ENCODE measurements around the gene SHLD1.
"Not testable (repeated sequence)": the region's sequence is repeated elsewhere in the genome, so short reads cannot be mapped to it uniquely, and the experiment has no call there.

Gene SHLD1, protein sequence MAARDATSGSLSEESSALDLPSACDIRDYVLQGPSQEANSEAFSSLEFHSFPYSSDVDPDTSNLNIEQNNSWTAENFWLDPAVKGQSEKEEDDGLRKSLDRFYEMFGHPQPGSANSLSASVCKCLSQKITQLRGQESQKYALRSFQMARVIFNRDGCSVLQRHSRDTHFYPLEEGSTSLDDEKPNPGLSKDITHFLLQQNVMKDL

DNA sequence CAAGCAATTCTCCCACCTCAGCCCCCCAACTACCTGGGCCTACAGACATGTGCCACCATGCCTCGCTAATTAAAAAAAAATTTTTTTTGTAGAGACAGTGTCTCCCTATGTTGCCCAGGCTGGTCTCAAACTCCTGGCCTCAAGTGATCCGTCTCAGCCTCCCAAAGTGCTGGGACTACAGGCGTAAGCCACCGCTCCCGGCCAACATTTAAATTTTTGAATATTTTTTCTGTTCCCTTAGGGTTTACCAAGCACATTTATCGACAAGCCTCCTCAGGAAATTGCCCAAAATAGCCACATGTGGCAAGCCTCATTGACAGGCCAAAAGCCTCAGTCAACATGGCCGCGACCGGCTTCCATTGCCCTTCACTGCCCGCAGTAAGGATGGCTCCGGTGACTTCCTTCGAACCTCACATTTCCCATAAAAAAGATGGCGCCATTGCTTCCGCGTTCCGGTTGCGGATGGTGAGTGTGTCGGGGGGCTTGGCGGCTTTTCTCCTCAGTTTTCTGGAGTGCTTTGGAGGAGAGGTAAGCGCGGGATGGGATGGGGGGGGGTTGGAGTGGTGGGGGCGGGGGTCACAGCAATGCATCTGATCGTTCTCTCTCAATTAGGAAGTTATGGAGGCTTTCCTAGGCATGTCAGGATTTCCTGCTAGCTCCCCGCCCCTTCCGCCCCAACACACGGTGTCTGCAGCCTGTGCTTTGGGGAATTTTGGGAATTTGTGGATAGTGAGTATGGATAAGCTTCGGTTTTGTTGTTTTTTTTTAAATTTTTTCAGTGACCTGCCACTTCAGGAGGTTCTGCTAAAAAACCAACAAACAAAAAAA is at the start of gene SHLD1:
Gene SHLD1 (plus strand): TSS at position 450 of the 828 bp plus-strand sequence. CDS start 22,465 bp downstream, outside the sequence.
- peak; percentile 87 for DNase-seq

DNA sequence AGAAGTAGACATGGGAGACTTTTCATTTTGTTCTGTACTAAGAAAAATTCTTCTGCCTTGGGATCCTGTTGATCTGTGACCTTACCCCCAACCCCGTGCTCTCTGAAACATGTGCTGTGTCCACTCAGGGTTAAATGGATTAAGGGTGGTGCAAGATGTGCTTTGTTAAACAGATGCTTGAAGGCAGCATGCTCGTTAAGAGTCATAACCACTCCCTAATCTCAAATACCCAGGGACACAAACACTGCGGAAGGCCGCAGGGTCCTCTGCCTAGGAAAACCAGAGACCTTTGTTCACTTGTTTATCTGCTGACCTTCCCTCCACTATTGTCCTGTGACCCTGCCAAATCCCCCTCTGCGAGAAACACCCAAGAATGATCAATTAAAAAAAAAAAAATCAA is 47.9 kb upstream of the SHLD1 start:
- not testable (repeated sequence) for DNase-seq

DNA sequence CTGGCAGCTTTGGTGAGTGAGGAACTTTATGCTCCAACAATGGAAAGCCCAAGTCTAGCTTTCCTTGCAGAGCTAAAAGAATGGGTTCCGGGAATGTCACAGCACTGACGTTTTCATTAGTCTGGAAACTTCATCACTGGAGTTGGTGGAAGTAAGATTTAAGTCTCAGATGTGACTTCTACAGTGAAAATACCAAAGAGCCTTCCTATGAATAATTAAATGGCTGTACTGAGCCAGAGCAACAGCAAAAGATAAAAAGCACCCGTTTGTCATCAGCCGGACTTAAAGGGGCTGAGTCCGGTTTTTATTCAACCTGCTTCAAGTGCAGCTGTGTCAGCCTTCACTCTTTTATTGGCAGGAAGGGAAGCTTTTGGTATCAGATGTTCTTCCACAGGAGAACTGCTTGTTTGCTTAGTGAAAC is 46.5 kb upstream of the SHLD1 start:
- no peak for DNase-seq

DNA sequence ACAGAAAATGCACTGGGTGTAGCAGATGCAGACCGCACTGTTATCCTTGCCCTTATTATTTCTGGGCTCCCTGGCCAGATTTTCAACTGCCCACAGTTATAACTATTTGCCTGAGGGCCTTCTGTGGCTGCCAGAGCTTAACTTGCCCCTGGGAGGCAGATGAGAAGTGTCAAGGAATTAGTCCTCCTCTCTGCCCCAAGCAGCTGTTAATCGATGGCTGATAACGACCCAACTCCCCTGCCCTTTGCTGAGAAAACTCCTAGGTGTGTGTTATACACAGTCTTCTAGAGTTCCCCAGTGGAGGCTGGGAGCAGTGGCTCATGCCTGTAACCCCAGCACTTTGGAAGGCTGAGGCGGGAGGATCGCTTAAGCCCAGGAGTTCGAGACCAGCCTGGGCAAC is 44.4 kb upstream of the SHLD1 start:
- no peak for DNase-seq

DNA sequence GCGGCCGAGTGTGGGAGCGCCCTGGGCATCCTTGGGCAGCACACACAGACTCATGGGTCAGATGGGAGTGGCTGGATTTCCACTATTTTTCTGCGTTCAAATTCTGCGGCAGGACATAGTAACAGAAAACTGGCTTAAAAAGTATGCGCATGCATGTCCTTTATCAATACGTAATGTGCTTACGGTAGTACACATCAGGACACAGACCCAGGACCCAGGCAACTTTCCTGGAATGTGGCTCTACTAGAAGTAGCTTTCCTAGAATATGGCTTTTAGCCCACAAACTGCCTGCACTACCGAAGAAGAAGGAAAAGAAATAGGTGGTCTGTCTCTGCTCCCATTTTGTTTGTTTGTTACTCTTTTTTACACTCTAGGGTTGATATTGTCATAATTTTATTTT is 43.4 kb upstream of the SHLD1 start:
- no peak for DNase-seq

DNA sequence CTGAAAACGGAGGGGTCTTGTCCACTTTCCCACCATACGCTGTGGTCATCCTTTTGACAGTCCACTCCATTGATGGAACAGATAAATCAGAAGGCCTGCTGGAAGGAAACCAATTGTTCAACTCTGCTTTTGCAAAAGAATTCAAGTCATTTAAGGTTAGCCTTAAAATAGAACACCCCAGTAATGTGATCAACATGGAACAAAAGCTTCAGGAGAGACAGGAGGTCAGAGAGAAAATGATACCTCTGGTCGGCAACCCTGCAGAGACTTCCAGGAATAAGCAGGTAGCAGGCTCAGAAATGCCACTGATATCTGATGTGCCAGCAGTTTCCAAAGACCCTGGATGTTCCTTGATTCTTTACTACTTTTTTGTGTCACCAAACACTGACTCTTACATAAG is 39.6 kb upstream of the SHLD1 start:
- no peak for DNase-seq

DNA sequence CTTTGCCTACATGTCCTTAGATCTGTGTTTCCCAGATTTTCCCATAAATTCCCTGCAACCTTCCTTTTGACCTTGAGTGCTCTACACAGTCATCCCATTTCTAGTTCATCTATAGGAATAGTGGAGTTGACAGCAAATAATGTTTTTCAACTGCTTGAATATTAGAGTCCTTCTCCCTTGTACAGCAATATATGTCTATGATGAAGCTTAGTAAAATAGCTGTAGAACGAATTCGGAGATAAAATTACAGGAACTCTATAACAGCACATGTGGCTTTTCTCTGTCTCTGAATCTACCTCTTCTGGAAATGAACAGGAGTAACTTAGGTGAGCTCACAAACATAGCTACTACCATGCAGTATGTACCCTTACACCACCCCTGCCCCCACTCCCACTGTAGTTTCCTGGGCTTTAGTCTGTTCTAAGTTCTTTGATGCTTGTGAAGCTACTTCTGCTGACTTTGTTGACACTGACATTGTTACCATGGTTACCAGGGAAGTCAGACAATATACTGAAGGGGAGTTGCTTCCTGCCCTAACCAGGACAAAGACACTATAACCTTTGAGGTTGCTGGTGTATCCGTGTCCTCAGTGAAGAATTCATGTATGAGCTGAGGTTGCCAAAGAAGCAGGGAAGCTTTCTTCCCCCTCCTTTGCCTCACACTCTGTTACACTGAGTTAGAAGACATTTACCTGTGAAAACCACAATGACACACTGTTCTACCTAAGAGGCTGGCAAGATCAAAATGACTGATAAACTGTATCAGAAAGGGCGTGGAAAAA is 35.8 kb upstream of the SHLD1 start:
- DNase-seq = peak; percentile 17

DNA sequence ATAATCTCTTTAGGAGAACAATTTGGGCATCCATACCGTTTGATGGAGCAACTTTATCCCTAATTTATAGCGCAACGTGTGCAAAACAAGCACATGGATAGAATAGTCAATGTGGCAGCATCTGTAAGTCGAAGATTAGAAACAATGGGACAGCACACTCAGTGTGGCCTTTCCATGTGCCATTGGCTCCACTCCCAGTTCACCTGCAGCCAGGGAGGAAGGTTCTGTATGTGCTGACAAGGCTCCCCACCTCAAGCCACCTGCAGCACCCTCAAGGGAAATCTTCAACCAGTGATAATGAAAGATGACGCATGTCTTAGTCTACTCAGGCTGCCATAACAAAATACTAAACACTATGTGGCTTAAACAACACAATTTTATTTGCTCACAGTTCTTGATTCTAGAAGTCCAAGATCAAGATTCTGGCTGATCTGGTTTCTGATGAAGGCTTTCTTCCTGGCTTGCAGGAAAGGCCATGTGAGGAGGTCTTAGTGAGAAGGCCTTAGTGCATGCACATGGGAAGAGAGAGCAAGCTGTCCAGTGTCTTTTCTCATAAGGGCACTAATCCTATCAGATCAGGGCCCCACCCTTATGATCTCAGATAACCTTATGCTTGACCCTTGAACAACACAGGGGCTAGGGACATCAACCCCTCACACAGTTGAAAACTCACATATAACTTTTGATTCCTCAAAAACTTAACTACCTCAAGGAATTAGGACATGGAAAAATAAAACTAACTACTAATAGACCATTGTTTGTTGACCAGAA is 34.9 kb upstream of the SHLD1 start:
- DNase-seq = no peak

DNA sequence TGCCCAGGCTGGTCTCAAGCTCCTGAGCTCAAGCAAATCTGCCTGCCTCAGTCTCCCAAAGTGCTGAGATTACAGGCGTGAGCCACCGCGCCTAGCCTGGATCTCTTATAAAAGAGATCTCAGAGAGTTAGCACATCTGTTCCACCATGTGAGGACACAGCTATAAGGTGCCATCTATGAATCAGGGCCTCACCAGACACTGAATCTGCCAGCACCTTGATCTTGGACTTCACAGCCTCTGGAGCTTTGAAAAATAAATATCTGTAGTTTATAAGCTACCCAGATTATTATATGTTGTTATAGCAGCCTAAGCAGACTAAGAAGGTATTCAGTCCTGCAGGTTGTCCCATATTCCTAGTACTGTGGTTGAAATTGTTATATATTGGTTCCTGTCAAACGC is 33.2 kb upstream of the SHLD1 start:
- DNase-seq = no peak

DNA sequence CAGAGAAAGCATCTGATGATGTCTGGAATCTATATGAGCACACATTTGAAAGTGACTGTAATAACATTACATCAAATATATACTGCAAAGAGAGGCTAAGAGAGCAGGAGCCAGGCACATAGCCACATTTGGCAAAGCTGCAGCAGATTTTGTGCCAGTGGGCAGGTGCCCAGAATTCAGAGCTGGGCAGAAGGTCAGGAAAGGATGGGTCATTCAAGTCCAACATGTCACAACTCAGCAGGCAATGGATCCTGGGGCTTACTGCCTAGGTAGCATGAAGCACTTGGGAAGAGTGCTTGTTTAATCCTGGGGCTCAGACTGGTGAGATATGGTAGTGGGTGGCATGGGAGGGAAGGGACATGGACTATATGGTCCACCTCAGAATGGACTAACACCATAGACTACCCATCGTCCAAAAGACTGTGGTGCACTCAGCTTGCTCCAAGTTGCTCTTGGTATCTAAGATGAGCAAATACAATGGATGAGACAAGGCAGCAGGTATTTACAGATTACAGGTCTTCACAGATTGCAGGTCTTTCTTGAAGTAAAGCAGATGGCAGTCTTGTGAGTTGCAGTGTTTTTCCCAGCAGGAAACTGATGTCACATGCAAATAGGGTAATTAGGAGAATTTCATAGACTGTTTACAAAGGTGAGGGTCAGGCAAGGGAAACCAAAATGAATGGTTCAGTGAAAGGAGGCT is 31.2 kb upstream of the SHLD1 start:
- no peak for DNase-seq

DNA sequence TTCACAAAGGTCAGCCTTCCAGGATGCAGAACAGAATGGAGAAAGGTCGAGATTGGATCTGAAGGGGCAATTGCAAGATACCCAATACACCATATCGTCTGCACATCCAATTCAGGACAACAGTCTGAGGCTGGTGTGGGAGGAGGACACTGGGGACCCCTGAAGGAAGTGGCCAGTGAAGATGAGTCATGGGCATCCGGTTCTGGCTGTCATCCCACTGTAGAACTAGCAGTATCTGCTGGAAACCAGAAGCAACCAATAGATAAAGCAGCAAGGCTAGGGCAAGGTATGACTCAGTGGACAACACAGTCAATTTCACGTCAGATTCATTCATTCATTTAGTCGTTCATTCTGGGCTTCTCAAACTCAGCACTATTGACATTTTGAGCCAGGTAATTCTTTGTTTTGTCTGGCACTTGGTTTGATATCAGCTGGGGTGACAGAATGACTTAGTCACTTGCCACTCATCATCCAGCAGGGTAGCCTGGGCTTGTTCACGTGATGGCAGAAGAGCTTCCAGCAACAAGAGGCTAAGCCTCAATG is 30.3 kb upstream of the SHLD1 start:
- DNase-seq = no peak

DNA sequence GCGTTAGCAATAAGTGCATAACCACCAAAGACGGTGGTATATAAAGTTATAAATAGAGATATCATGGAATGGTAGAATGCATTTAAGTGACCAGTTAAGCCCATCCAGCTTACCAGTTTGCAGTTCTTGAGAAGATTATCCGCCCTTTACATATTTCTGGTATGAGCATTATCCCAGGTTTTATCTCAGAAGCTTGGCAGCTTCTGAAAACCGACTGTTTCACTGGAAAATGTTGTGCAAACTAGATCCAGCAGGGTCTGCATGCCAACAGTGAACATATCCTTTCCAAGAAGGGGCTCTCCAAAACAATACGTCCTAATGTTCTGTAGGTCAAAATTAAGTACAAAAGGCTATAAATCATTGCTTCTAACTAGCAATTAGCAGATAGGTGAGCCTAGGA is 29.5 kb upstream of the SHLD1 start:
- DNase-seq = no peak

DNA sequence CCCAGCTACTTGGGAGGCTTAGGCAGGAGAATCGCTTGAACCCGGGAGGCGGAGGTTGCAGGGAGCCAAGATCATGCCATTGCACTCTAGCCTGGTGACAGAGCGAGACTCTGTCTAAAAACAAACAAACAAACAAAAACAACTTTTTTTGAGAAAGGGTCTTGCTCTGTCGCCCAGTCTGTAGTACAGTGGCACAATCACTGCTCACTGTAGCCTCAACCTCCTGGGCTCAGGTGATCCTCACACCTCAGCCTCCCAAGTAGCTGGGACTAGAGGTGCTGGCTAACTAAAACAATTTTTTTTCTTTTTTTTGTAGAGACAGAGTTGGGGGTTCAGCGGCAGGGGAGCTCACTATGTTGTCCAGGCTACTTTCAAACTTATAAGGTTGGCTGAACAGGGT is 28.8 kb upstream of the SHLD1 start:
- DNase-seq = not testable (repeated sequence)

DNA sequence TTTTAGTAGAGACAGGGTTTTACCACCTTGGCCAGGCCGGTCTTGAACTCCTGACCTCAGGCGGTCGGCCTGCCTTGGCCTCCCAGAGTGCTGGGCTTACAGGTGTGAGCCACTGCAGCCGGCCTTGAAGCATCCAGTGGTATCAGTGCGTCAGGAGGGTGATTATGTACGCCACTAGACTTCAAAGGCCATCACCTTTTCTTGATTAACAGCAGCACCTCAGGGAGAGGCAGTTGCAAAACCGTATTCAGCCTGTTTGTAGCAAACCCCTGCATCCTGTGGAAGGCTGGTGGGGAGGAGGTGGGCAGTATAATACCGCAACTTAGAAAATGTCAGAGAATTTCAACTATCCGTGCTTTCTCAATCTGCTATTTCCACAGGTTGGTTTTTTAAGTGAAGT is 27.3 kb upstream of the SHLD1 start:
- no peak for DNase-seq

DNA sequence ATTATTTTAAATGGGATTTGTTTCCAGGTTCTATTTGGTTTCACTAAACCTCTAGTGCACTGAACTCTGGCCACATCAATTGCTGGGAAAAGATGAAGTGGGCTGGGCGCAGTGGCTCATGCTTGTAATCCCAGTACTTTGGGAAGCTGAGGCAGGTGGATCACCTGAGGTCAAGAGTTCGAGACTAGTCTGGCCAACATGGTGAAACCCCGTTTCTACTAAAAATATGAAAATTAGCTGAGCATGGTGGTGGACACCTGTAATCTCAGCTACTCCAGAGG is 25.1 kb upstream of the SHLD1 start:
- not testable (repeated sequence) for DNase-seq

DNA sequence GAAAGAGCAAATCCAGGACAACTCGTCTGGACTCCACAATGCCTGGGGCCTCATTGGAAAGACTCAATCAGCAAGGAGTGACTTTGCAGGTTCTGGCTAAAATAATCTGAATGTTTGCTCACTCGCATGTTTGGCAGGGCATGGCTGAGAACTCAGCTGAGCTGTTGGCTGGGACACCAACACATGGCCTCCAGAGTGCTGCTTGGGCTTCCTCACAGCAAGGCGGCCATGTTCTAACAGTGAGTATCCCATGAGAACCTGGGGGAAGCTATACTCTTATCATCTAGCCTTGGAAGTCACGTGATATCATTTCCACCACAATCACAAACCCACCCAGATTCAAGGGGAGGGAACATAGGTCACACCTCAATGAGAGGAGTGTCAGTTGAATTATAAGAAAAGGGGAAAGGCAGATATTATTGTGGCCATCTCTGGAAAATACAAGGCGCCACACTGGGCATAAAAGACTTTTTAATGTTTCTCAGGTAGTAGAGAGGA is 23.1 kb upstream of the SHLD1 start:
- DNase-seq = no peak

DNA sequence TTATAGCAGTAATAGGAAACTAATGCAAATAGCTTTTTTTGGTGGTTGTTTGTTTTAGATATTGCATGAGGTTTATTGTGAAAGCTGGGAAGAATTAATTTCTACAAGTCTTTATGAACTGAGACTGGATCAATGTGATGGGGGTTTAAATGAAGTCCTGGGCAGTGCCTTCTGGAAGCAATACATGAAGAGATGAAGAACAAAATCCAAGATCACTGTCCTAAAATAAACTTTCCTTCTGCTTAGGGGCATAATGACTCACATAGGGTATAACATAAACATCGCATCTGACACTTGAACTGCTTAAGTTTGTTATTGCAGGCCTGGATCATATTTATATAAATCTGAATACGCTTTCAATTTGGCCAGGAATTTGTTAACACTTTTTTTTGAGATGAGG is 20.9 kb upstream of the SHLD1 start:
- no peak for DNase-seq

DNA sequence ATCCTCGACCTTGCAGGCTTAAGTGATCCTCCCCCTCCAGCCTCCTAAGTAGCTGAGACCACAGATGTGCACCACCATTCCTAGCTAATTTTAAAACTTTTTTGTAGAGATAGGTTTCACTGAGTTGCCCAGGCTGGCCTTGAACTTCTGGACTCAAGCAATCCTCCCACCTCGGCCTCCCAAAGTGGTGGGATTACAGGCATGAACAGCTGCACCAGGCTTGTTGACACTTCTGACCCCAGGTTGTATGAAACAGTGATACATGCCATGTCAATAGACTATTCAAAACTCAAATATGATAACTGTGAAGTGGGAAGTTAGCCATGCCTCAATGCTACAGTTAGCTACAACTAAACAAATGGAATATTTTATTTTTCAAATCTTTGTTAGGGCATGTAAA is 20.1 kb upstream of the SHLD1 start:
- no peak for DNase-seq

DNA sequence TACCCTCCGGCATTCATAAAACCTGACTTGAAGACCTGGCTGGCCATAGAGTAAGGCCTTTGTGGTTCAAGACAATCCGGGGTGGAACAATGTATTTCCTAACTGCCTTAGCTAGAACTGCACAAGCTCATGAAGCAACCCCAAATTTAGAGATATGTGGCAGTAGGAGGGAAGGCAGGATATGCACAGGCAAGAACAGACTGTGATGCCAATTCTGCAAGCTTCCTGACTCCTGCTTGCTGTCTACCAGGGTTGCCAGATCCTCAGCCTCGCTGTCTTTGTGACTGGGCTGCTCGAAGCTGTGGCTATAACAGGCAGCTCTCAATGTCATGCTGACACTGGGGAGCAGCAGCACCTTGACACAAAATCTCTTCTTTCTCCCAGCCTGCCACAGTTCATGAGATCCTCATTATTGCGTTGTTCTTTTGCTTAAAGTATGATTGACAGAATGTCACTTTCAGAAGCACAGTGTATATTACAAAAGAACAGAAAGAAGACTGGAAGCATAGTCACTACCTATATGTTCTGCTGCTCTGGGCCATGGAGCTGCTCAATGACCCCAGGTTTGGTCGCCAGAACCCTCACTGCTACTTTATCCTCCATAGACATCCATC is 18.3 kb upstream of the SHLD1 start:
- DNase-seq = no peak

DNA sequence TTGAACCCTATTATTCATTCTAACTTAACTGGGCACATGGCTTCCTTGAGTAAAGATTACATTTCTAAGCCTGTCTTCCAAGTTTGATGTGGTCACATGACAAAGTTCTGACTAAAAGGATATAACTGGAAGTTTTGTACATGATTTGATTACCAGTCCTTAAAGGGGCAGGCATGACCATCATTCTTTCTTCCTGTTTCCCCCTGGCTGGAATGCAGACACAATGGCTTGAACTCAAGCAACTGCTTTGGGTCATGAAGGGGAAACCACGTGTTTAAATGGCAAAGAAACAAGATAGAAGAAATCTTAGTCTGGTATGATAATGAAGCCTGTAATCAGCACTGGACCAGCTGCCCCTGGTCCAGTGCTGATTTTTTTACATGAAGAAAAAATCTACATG is 15.6 kb upstream of the SHLD1 start:
- no peak for DNase-seq

DNA sequence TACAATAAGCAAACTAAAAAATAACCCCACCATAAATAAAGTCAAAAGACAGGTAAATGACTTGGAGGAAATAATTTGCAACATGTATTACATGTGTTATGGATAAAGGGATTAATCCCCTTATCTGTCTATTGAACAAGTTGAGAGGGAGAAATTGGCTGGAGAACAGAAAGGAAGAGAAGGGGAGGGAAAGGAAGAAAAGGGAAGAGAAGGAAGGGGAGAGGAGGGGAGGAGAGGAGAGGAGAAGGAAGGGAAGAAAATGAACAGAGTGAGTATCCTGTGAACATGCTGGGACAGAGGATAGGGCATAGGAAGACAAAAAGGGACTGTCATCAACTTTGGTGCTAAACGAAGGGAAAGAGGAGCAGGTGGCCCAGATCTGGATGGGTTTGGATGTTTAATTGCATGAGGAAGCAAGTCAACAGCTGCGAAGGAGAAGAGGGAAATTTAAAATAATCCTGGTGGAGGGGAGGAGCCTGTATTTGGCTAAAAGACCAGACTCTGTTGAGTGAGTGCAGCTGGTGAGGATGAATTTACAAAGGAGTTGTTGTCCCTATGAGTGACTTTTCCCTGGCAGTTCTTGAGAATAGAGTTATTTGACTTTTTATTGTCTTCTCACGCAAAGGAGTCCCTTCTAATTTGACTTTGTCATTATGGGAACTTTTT is 14.2 kb upstream of the SHLD1 start:
- DNase-seq = no peak
